GM21360 (cell line): ENCODE results near the gene TOP1.

Experiments used
- ATAC-seq: cut with Tn5 transposase; IDR thresholded peaks from one replicate; pipeline ENCODE4 v1.9.1; 2021; ENCODE audit warnings: mild to moderate bottlenecking, moderate library complexity; ENCODE audit not compliant: unreplicated experiment

TOP1 gene

GRCh38 chr20:41165001-41165882 lies 136.6 kb downstream of the TOP1 start:
- no peak for ATAC-seq

- ATAC-seq, result no peak
Observed at GRCh38 chr20:41166201-41167117, 137.8 kb downstream of the TOP1 start.

DNA sequence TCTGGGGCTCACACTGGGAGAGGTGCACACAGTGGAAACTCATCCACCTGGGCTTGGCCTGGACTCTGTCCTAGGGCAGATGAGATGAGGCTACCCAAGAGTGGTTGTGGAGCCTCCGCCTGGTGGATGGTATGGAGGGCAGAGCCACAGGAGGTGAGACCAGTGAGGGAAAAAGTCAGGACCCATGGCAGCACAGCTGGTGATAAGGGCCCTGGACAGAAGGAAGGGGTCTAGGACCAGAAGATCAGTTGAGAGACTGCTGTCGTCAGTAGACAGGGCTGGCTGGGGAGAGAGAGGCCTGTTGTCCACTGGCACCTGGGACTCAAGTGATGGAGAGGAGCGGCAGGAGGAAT lies 138.5 kb downstream of the TOP1 start:
- ATAC-seq, result no peak

DNA sequence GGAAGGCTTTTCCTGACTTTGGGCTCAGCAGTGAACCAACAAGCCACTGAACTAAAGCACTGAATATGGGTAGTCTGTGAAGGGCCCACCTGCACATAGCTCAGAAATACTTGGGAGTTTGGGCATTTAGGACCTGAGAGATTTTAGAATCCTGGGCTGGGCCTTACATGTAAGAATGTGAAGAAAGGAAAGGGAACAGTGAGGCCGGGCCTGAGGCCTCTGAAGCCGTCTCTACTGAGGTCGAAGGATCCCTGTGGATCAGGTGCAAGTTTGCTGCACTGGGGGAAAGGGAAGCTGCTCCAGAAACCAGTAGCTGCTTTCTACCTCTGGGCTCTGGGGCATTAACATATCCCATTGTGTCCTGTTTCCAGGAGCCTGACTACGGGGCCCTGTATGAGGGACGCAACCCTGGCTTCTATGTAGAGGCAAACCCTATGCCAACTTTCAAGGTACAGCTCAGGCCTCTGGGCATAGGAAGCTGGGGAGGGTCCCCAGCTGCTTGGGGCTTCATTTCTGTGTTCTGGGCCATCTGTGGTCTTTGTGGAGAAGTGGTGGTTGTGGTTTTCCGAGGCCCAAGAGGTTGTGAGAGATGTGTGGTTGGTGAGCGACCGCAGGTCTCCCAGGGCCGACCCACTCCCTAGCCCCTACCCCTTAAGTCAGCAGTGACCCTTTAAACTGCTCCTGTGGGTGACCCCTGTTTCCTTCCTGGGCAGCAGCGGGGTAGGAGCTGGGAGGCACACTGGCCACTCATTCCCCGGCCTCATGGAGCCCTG lies 139.0 kb downstream of the TOP1 start:
- no peak for ATAC-seq

GRCh38 chr20:41168281-41169161 lies 139.9 kb downstream of the TOP1 start:
- ATAC-seq, result no peak

- no peak for ATAC-seq
Observed at GRCh38 chr20:41169162-41169690, 140.6 kb downstream of the TOP1 start.

DNA sequence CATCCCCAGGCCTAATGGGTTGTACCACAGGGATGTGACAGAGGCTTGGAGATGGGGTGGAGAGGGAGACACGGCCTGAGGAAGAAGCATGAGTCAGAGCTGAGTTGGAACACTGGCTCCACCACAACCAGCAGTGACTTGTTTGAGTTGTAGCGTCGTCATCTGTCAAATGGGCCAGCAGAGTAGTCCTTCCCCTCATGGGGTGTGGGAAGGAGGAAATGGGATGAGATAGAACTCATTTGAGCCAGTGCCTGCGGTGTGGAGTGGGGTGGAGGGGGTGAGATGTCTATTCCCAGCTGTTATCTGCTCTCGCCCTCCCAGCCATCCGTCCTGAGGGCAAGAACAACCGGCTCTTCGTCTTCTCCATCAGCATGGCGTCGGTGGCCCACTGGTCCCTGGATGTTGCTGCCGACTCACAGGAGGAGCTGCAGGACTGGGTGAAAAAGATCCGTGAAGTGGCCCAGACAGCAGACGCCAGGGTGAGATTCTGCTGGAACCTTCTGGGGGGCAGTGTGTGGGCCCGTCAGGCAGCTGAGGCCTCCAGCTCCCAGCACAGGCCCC lies 141.2 kb downstream of the TOP1 start:
- ATAC-seq, result no peak

DNA sequence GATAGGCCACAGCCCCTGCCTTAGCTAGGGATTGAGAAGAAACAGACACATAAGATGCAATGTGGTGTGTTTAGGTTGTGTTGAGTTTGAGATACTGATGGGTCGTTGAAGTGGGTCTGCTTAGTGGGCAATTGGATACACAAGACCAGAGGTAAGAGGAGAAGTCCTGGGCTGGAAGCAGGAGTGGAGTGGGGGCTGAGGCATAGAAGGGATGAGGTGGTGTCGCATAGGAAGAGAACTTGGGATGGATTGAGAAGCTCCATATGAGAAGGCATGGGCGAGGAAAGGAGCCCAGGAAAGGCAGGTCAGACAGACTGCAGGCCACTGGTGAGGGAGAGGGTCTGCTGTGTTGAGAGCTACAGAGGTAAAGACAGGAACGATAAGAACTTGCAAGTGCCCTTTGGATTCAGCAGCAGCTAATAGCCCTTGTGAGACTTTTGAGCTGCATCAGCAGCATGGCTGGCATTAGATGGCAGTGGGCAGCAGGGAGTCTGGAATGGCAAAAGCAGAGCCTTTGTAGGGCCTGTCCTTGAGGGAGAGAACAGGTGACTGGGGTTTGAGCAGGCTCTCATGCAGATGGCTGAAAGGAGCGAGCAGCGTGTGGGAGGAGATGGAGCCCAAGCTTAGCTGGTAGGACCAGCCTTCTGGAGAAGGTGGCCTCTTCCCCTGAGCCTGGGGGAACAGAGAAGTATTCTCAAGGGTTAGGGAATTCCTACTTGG lies 141.9 kb downstream of the TOP1 start:
- no peak for ATAC-seq

DNA sequence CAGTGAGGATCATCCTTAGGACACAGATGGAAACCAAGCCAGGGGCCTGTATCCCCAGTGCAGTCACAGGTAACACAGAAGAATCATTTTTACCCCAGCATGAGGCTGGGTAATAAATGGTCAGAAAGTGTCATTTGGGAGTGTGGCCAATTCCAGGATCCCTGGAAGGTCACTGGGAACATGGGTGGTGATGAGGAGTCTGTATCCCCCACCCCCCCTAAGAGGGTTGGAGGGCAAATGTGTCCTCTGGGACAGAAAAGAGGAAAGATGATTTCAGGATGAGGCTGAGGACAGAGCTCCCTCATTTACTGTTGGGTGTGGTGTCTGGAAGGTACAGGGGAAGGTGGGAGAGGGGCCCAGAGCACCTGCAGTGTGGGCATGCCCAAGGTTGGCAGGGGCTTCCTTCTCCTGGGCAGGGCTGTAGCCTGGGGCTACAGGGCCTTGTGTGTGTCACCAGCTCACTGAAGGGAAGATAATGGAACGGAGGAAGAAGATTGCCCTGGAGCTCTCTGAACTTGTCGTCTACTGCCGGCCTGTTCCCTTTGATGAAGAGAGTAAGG lies 143.2 kb downstream of the TOP1 start:
- ATAC-seq, result no peak

GRCh38 chr20:41172296-41173140 lies 143.9 kb downstream of the TOP1 start:
- ATAC-seq, result no peak

- ATAC-seq, result no peak
Observed at GRCh38 chr20:41173161-41173721, 144.6 kb downstream of the TOP1 start.

DNA sequence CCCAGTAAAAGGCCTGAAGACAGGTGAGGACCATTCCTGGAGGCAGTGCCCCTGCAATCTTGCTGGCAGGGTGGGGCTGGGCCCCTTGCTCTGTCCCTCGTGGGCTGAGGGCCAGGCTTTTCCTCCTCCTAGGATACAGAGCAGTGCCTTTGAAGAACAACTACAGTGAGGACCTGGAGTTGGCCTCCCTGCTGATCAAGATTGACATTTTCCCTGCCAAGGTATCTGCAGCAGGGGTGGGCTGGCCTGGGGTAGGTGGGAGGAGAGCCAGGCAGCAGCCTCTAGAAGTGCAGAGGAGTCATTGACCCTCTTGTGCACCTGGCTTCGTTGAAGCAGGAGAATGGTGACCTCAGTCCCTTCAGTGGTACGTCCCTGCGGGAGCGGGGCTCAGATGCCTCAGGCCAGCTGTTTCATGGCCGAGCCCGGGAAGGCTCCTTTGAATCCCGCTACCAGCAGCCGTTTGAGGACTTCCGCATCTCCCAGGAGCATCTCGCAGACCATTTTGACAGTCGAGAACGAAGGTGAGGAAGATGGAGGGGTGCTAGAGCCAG lies 145.2 kb downstream of the TOP1 start:
- no peak for ATAC-seq
